Activated T-helper 1 cell treated with Interleukin-2 at 50 U/mL for 16 hours (primary cell): ENCODE data around the gene TMED1.
"Not testable (repeated sequence)": the region's sequence is repeated elsewhere in the genome, so short reads cannot be mapped to it uniquely, and the experiment has no call there.

Source experiments
- DNase-seq: peaks from one replicate; pipeline ENCODE4 v3.0.0-alpha.2; 2020; ENCODE audit warnings: low read depth

Gene TMED1

DNA sequence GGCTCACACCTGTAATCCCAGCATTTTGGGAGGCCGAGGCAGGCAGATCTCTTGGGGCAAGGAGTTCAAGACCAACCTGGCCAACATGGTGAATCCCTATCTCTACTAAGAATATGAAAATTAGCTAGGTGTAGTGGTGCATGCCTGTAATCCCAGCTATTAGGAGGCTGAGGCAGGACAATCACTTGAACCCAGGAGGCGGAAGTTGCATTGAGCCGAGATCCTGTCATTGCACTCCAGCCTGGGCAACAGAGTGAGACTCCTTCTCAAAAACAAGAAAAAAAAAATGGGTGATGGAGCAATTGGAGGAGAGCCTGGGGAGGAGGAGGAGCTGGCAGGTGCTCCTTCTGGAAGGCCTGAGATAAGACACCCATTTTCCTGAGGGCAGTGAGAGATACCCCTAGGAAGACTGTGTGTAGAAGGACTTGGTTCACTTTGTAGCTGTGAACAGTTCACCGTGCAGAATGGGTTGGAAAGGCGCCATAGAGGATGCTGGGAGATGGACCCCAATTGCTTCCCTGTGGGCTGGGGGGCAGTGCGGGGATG lies 26.6 kb upstream of the TMED1 start:
- no peak for DNase-seq

DNA sequence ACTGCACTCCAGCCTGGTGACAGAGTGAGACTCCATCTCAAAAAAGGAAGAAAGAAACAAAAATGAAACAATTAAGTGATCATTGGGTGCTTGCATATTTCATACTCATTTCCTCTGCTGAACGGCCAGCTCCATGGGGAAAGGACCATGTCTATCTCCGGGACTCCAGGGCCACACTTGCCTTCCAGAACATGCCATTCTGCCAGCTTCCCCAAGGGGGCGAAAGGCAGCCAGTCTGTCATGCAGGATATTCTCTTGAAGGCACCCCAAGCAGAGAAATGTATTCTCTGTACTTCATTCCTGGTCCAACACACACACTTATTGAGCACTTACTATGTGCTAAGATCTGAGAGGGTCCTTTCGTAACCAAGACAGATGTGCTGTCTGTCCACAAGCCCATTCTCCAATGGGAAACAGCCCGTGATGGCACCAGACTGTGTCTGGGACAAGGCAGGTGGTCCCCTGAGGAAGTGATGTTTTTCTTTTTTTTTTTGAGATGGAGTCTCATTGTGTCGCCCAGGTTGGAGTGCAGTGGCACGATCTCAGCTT lies 25.2 kb upstream of the TMED1 start:
- DNase-seq, result no peak

DNA sequence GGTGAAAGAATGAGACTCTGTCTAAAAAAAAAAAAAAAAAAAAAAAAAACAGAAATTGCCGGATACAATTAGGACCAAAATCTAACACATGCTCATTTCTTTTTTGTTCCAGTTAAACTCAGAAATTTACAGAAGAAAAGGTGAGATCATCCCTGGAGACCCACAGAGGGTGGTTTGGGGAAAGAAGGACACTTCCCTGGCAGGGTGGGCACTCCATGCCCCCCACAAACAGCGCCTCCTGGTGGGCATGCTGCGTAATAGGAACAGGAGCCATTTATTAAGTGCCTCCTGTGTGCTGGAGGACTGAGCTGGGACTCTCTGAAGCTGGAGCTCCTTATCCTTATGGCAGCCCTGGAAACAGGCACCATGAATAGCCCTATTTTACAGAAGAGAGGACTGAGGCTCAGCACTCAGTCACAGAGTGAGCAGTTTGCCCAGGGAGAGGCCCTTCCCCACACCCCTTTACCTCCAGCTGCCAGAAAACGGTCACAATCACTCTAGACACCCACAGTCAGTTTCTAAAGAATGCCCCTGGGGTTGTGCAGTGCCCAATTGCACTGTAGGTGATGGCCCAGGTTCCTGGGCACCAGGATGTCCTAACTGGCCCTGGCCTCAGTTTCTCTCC lies 22.3 kb upstream of the TMED1 start:
- DNase-seq, result no peak

DNA sequence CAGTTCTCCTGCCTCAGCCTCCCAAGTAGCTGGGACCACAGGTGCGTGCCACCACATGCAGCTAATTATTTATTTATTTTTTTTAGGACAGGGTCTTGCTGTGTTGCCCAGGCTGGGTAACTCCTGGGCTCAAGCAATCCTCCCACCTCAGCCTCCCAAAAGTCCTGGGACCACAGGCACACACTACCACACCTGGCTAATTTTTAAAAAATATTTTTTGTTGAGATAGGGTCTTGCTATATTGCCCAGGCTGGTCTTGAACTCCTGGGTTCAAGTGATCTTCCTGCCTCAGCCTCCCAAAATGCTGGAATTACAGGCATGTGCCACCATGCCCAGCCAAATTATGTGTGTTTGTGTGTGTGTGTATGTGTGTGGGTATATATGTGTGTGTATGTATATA lies 20.9 kb upstream of the TMED1 start:
- DNase-seq, result not testable (repeated sequence)

DNA sequence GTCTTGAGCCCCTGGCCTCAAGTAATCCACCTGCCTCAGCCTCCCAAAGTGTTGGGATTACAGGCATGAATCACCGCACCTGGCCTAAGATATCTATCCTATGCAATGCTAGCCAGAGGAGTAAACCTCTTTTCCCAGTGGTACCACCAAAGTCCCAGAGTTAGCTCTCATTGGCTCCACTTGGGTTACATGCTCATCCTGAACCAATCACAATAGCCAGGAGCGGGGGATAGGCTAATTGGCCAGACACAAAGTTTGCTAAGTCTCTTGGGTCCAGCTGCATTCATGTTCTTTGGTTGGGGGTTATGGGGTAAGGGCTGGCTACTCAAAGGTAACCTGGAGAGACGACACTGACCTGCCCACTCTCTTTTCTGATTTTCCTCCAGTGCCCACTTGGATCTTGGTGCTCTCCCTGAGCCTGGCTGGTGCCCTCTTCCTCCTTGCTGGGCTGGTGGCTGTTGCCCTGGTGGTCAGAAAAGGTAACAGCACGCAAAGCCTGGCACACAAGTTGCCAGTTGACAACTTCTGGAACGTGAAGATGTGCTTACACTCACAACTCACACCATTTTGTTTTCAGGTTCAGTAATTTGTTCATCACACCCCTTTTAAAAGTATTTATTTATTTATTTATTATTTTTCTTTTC lies 20.0 kb upstream of the TMED1 start:
- DNase-seq, result no peak

DNA sequence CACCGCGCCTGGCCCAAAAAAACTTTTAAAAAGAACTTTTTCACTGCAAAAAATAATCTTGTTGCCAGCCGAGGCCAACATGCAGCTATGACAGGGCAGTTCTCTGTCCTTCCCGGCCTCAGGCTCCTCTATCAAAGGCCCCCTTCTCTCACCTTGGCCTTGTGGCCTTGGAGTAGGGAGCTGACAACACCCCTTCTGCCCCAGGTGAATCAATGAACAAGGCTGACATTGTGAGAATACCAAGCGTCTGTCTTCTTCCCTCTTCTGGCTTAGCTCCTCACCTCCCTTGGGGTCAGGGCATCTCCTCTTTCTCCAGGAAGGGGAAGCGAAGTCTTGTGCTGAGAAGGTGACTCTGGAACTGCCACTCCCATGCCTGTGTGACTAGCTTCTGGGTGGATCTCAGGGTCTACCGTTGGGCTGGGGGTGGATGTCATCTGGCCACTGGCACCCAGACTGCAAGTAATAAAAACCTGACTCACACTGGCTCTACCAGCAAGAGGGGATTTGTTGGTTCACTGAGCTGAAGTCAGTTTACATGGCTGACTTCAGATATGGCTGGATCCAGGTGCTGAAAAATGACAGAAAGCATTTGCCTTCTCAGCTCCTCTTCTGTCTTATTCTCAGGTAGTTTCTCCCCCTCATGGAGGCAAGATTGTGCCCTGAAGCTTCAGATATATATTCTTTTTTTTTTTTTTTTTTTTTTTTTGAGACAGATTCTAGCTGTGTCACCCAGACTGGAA lies 18.5 kb upstream of the TMED1 start:
- DNase-seq, result no peak

DNA sequence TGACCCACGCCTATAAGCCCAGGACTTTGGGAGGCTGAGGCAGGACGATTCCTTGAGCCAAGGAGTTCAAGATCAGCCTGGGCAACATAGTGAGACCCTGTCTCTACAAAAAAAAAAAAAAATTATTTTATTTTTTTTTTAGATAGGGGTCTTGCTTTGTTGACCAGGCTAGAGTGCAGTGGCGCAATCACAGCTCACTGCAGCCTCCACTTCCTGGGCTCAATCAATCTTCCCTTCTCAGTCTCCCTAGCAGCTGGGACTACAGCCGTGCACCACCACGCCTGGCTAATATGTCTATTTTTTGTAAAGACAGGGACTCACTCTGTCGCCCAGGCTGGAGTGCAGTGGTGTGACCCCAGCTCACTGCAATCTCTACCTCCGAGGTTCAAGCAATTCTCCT lies 16.9 kb upstream of the TMED1 start:
- DNase-seq, result no peak

DNA sequence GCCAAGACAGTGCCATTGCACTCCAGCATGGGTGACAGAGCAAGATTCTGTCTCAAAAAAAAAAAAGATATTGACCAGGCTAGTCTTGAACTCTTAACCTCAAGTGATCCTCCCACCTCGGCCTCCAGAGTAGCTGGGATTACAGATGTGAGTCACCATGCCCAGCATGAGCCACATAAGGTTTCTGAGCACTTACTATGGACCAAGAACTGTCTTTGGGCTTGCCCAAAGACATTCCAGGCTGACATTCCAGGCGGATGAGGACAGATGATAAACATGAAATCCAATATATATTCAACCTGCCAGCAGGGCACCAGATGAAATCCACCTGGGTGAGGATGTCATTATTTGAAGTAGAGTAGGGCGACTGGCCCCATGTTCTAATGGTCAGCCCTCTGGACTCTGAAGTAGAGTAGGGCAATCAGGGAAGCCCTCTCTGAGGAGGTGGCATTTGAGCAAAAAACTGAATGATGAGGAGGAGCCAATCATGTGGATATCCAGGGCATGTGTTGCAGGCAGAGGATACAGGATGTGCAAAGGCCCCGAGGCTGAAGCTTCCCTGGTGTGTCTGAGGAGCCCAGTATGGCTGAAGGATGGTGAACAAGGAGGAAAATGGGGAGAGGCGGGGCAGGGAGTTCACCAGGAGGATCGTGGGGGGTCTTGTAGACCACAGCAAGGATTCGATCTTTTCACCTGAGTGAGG lies 16.2 kb upstream of the TMED1 start:
- no peak for DNase-seq

DNA sequence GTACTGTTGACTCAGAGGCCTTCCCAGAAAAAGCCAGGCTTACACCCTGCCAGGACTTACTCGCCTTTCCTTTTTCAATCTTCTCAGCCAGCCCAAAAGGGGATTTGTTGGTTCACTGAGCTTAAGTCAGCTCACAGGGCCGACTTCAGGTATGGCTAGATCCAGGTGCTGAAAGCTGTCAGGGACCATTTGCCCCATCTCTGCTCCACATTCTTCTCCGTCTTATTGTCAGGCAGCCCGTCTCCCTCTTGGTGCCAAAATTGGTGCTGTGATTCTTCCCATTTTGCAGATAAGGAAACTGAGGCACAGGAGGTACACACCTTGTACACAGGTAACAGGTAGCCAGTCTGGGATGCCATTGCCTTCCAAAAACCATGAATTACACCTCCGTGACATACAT lies 14.6 kb upstream of the TMED1 start:
- DNase-seq, result no peak

DNA sequence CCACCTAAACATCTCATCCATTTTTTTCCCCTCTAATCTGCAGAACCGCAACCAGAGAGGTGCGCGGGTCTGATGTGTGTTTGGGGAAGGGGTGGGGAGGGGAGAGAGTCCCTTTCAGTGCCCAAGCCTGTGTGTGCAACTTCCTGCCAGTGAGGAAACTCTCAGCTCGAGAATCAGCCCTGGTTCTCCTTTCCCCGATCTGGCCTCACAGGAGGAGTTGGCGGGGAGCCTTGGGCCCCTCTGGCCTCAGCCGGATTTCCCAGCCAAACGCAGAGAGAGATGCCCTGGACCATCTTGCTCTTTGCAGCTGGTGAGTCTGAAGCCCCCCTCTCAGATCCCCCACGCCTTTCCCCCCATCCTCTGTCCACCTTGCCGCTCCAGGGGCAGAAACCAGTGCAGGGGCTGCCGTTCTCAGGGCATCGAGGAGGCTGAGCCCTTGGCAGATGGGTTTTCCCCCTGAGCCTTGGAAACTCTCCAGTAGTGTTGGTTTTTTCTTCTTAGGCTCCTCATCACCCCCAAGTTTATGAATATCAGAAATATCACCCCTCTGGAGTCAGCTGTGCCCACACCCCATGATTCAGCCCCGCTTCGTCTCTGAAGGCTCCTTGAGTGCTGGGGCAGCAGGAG lies 12.3 kb upstream of the TMED1 start, which contains the start of gene C19orf38:
TSS of gene C19orf38 (plus strand) at position 186 of the 627 bp plus-strand sequence. CDS start at position 280, 94 bp downstream.
- DNase-seq, result no peak

DNA sequence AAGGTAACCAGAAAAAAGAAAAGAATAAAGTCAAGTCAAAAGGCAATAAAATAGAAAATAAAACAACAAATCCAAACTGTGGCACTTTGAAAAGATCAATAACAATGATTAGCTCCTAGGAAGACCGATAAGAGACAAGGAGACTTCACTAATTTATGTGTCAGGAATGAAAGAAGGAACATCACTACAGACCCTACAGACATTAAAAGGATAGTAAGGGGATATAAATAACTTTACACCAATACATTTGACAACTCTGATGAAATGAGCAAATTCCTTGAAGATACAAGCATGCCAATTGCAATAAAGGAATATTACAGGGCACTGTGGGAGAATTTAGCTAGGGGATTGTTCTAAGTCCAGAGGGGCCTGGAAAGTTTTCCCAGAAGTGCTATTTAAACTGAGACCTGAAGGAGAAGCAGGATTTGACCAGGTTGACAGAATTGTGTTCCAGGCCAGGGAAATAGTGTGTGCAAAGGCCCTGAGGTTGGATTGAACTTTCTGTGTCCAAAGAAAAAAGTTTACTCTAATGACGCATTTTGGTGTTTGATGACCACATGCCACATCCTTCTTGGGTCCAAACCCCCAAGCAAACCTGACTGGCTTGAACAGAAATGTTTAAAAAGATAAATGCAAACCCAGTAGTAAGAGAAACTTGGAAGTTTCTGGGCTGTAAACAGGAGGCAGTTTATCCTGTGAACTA lies 10.6 kb upstream of the TMED1 start:
- no peak for DNase-seq

DNA sequence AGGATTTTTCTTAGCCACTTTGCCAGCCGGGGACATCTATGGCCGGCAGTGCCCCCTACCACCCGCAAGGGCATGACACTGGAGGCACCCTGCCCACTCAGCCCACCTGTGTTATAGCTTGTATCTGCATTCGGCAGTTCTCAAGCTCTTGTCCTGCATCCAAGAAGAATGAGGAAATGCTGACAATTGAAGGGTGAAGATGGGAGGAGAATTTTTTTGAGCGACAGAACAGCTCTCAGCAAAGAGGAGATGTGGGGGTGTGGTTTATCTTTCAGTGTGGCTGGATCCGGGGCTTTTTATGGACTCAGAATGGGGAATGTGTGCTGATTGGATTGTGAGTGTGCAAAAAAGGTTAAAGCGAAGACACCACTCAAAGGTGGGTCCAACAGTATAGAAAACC lies 6.8 kb upstream of the TMED1 start:
- no peak for DNase-seq

DNA sequence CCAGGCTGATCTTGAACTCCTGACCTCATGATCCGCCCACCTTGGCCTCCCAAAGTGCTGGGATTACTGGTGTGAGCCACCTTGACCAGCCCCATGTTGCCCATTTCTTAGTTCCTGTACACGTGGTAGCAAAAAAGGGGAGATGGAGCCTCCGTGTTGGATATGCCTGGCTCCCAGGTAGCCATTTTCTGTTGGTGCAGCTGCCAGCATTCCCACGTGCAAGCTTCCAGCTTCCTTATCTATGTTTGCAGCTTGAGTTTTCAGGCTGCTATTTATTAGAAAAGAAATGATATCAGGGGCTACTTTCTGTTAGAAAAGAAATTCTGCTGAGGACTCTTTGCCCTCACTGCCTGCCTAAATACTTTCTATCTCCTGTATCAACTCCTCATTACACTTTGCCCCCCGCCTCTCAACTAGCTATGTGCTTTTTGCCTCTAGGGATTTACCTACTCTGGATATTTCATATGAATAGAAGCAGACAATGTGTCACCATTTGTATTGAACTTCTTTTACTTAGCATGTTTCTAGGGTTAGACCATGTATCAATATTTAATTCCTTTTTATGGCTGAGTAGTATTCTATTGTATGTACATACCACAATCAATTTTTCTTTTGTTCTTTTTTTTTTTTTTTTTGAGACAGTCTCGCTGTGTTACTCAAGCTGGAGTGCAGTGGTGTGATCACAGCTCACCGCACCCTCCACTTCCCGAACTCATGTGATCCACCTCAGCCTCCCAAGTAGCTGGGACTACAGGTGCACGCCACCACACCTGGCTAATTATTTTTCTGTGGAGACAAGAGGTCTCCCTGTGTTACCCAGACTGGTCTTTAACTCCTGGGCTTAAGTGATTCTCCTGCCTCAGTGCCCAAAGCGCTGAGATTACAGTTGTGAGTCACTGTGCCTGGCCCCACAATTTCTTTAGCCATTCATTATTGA lies 3.4 kb upstream of the TMED1 start:
- DNase-seq, result no peak

DNA sequence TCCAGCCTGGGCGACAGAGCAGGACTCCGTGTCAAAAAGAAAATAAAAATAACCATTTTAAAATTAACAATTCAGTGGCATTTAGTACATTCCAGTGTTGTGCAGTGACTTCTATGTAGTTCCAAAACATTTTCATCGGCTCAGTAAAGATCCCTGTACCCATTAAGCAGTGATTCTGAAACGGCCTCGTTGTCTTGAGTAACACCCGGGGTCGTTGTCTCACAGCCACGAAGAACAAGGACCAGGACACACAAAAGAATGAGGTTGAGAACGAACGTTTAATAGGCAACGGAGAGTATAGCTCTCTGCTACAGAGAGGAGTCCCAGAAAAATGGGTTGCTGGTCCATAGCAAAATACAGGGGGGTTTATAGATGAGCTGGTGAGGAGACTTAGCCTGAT lies 2.4 kb upstream of the TMED1 start:
- DNase-seq, result no peak

DNA sequence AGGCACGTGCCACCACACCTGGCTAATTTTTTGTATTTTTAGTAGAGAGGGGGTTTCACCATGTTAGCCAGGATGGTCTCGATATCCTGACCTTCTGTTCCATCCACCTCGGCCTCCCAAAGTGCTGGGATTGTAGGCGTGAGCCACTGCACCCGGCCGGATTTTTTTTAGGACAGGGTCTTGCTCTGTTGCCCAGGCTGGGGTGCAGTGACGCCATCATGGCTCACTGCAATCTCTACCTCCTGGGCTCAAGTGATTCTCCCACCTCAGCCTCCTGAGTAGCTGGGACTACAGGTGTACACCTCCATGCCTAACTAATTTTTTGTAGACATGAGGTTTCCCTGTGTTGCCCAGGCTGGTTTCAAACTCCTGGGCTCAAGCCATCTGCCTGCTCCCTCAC lies 1.6 kb upstream of the TMED1 start:
- not testable (repeated sequence) for DNase-seq

DNA sequence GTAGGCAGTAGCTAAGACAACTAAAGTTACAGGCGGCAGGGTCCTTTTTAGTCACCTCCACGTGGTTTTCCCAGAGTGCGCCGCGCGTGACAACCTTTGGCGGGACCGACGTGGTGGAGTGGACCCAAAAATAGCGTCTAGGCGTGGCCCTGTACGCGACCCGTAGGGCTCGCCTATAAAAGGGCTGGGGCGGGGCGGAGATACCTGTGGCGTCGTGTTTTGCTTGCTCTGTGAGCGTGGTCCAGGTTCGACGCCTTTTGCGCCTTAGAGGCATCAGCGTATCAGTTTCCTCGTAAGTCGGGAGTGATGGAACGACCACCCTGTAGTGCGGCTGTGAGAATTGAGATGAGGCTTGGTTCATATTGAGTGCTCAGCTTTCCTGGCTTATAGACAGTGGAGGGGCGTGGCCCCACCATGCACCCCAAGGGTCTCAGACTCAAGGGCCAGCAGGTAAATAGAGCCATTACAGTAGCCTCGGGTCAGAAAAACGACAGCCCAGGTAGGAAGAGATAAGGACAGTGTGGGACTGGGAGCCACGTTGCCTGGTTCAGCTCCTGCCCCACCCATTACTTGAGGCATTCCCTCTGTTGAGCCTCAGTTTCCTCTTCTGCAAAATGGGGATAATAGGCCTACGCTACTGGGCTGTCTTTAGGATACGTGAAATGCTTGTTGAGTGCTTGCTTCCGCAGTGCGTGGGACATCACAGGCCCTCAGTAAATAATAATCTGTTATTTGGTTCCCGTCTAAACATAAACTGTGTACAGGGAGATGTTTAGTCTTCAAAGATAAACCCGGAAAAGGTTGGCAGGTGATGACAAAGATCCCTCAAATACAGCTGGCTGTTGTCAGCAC lies 693 bp upstream of the TMED1 start:
- DNase-seq, result no peak

DNA sequence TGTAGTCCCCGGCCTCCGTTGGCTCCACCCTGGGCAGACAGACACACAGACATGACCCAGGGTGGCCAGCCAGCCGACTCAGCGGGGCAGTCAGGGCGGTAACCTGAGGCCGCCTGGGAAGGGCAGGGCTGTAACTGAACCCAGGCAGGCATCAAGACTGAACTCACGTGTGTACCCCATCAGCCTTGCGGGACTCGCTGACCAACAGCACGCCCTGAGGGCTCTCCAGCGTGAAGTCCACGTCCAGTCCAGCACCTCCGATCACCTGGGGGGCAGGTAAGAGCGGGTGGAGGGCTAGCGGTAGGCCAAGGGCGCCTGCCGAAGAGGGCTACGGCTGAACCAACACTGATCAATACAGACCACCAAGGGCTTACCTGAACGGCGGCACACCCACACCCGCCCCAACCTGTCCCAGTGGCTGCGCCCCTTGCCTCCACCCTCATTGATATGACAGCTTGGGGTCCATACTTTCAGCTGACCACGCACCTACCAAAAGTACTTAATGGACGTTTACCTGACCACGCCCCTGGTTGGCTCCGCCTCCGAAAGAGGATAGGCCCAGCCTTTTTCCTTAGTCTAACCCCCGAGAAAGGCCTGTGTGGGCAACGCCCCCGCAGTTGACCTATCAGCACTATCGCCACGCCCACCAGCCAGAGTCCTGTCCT lies 791 bp downstream of the TMED1 start:
- DNase-seq, result no peak

DNA sequence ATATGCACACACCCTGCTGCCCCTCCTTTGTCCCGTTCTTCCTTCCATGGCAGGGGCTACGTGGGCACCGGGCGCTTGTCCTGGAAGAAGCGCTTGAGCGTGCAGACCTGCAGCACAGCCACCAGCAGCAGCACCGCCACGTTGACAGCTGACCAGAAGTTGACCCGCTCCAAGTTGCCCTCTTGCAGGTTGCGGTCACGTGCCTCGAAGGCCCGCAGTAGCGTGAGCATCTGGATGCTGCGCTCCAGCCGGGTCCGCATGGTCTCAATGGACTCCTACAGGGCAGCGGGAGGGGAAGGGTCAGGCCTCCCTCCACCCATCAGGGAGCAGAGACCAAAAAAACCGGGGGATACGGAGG lies 3.1 kb downstream of the TMED1 start:
- DNase-seq, result no peak
